HL-60 (cell line): ENCODE data around the gene MAB21L4.

ENCODE experiments used
- DNase-seq, 2 experiments: peaks; one replicate each; pipeline ENCODE4 v3.0.0-alpha.2; 2010 to 2020; ENCODE audit warnings: low read depth in 1 of 2, low spot score in 1 of 2
- H3K27ac ChIP-seq: fragments of 250-450 bp; sonication (Bioruptor Pico); replicated peaks from 2 replicates; pipeline ENCODE4 v1.5.1; 2020; ENCODE audit warnings: mild to moderate bottlenecking, moderate library complexity
- H3K27me3 ChIP-seq: fragments of 250-450 bp; sonication (Bioruptor Pico); 2 replicates; pipeline ENCODE4 v1.5.1; 2021; ENCODE audit warnings: mild to moderate bottlenecking, moderate library complexity; ENCODE audit not compliant: insufficient read depth, poor library complexity, severe bottlenecking
- H3K4me3 ChIP-seq: replicated peaks from 2 replicates; pipeline ENCODE4 v1.5.1; 2011; ENCODE audit warnings: mild to moderate bottlenecking, control low read depth, low read length; ENCODE audit not compliant: insufficient read depth
- CTCF ChIP-seq: IDR thresholded peaks from one replicate; pipeline ENCODE4 v1.5.1; 2011; ENCODE audit warnings: low read length, control low read depth, inconsistent platforms; ENCODE audit not compliant: insufficient read depth
- GABPA ChIP-seq: IDR thresholded peaks from 2 replicates; pipeline ENCODE4 v1.6.1; 2012; ENCODE audit warnings: low read depth
- POLR2AphosphoS5 ChIP-seq: IDR thresholded peaks from 2 replicates; pipeline ENCODE4 v1.6.1; 2012; ENCODE audit warnings: low read depth
- REST ChIP-seq: IDR thresholded peaks from 2 replicates; pipeline ENCODE4 v1.6.1; 2012; ENCODE audit warnings: low read depth; ENCODE audit not compliant: insufficient replicate concordance
- SPI1 ChIP-seq: IDR thresholded peaks from 2 replicates; pipeline ENCODE4 v1.6.1; 2012; ENCODE audit warnings: low read depth, mild to moderate bottlenecking, borderline replicate concordance

MAB21L4 gene

GRCh38 chr2:240894006-240894405 is 1.9 kb downstream of the MAB21L4 start:
- Histone ChIP-seq H3K4me3 (no peak overlapping the region), H3K27ac (no peak overlapping the region), H3K27me3 (no peaks in the 10 kb centered on the region)
- TF ChIP-seq GABPA (no peak), REST (no peak), CTCF (no peak), SPI1 (no peak), POLR2AphosphoS5 (no peak)
- no peak for DNase-seq

- H3K27me3 ChIP-seq, result no peaks in the 10 kb centered on the region
- TF ChIP-seq SPI1 (no peak), CTCF (no peak), REST (no peak), POLR2AphosphoS5 (no peak), GABPA (no peak)
- H3K4me3 ChIP-seq, result no peak overlapping the region
- H3K27ac ChIP-seq, result no peak overlapping the region
- no peak for DNase-seq
Measured at GRCh38 chr2:240893363-240893844, 2.6 kb downstream of the MAB21L4 start.

GRCh38 chr2:240892925-240893324 is 3.0 kb downstream of the MAB21L4 start:
- no peak overlapping the region for H3K27ac ChIP-seq
- no peaks in the 10 kb centered on the region for H3K27me3 ChIP-seq
- DNase-seq, result no peak
- TF ChIP-seq CTCF (no peak), REST (no peak), POLR2AphosphoS5 (no peak)
- no peak overlapping the region for H3K4me3 ChIP-seq
